ENCODE data around the gene CFAP43.

Gene CFAP43

DNA sequence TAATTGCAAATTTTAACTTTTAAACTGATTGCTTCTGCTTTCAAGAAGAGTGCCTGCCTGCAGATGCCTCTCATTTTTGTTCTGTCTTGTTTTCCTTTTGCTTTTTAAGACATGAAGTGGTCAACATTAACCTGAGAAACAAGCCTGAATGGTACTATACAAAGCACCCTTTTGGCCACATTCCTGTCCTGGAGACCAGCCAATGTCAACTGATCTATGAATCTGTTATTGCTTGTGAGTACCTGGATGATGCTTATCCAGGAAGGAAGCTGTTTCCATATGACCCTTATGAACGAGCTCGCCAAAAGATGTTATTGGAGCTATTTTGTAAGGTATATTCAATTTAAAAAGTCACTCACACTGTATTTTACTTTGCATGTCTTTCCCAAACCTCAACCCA lies 45.6 kb upstream of the CFAP43 start:
- Histone ChIP-seq H3K36me3 (ENCODE audit: control insufficient read depth in 1 of 2, insufficient read depth in 2 of 2, low read length in 2 of 2) (no peaks in the 10 kb centered on the region), H3K4ac (ENCODE audit: low read depth, low read length) (no peak overlapping the region), H4K91ac (ENCODE audit: low read depth, low read length) (no peak overlapping the region), H2AFZ (ENCODE audit: insufficient read depth, low read length, poor library complexity) (no peak overlapping the region), H3K27ac (ENCODE audit: low read depth, low read length) (no peak overlapping the region), H2AK5ac (ENCODE audit: low read length) (no peak overlapping the region), H4K12ac (ENCODE audit: low read depth, low read length) (no peak overlapping the region), H3K79me1 (ENCODE audit: low read length) (no peaks in the 10 kb centered on the region), H3K27me3 (ENCODE audit: insufficient read depth, low read length) (no peaks in the 10 kb centered on the region), H3K4me1 (ENCODE audit: control insufficient read depth in 1 of 2, insufficient read depth in 2 of 2, low read length in 2 of 2) (peaks cover 0 to 2% of the 10 kb centered on the region in 2 experiments), H3K4me2 (ENCODE audit: low read length) (no peak overlapping the region), H4K8ac (ENCODE audit: low read depth, low read length) (no peak overlapping the region), H2BK120ac (ENCODE audit: insufficient read depth, low read length, poor library complexity) (no peak overlapping the region), H3K23ac (ENCODE audit: low read length) (no peak overlapping the region), H3K14ac (ENCODE audit: low read length) (no peak overlapping the region), H3K79me2 (ENCODE audit: control insufficient read depth, insufficient read depth, low read length, poor library complexity) (no peaks in the 10 kb centered on the region), H3K9me3 (ENCODE audit: insufficient read depth, low read depth, low read length) (no peaks in the 10 kb centered on the region), H3K4me3 (ENCODE audit: low read depth, low read length) (no peak overlapping the region), H2BK12ac (ENCODE audit: low read length) (no peak overlapping the region), H2BK5ac (ENCODE audit: low read depth, low read length, poor library complexity) (no peak overlapping the region), H3K9ac (ENCODE audit: low read length) (no peak overlapping the region), H3K18ac (ENCODE audit: low read length) (no peak overlapping the region)
- DNase-seq = no peak
- WGBS (ENCODE audit: extremely low coverage, insufficient coverage, insufficient read length) = no CpG with 5 or more reads among the region's 2 CpGs

GRCh38 chr10:104276192-104276591 lies 44.0 kb upstream of the CFAP43 start:
- Histone ChIP-seq H4K91ac (ENCODE audit: low read depth, low read length) (no peak overlapping the region), H3K9ac (ENCODE audit: low read length) (no peak overlapping the region), H3K18ac (ENCODE audit: low read length) (no peak overlapping the region), H3K23ac (ENCODE audit: low read length) (no peak overlapping the region), H3K79me2 (ENCODE audit: control insufficient read depth, insufficient read depth, low read length, poor library complexity) (no peaks in the 10 kb centered on the region), H3K9me3 (ENCODE audit: insufficient read depth, low read depth, low read length) (no peaks in the 10 kb centered on the region), H2AK5ac (ENCODE audit: low read length) (no peak overlapping the region), H3K36me3 (ENCODE audit: control insufficient read depth in 1 of 2, insufficient read depth in 2 of 2, low read length in 2 of 2) (no peaks in the 10 kb centered on the region), H3K79me1 (ENCODE audit: low read length) (no peaks in the 10 kb centered on the region), H3K27me3 (ENCODE audit: insufficient read depth, low read length) (no peaks in the 10 kb centered on the region), H3K27ac (ENCODE audit: low read depth, low read length) (no peak overlapping the region), H3K4ac (ENCODE audit: low read depth, low read length) (no peak overlapping the region), H2BK12ac (ENCODE audit: low read length) (no peak overlapping the region), H2BK5ac (ENCODE audit: low read depth, low read length, poor library complexity) (no peak overlapping the region), H3K4me3 (ENCODE audit: low read depth, low read length) (no peak overlapping the region), H4K12ac (ENCODE audit: low read depth, low read length) (no peak overlapping the region), H2BK120ac (ENCODE audit: insufficient read depth, low read length, poor library complexity) (no peak overlapping the region), H3K14ac (ENCODE audit: low read length) (no peak overlapping the region), H2AFZ (ENCODE audit: insufficient read depth, low read length, poor library complexity) (no peak overlapping the region), H4K8ac (ENCODE audit: low read depth, low read length) (no peak overlapping the region), H3K4me2 (ENCODE audit: low read length) (no peak overlapping the region), H3K4me1 (ENCODE audit: control insufficient read depth in 1 of 2, insufficient read depth in 2 of 2, low read length in 2 of 2) (peaks cover 0 to 2% of the 10 kb centered on the region in 2 experiments)
- WGBS (ENCODE audit: extremely low coverage, insufficient coverage, insufficient read length) = no CpG with 5 or more reads among the region's 1 CpG
- DNase-seq = no peak

GRCh38 chr10:104274762-104275721 lies 42.9 kb upstream of the CFAP43 start:
- WGBS (ENCODE audit: extremely low coverage, insufficient coverage, insufficient read length) = no CpG with 5 or more reads among the region's 42 CpGs

GRCh38 chr10:104273899-104274575 lies 41.9 kb upstream of the CFAP43 start:
- Histone ChIP-seq H3K4me2 (ENCODE audit: low read length) (no peak overlapping the region), H3K9ac (ENCODE audit: low read length) (no peak overlapping the region), H3K79me2 (ENCODE audit: control insufficient read depth, insufficient read depth, low read length, poor library complexity) (no peaks in the 10 kb centered on the region), H2AK5ac (ENCODE audit: low read length) (no peak overlapping the region), H3K4ac (ENCODE audit: low read depth, low read length) (no peak overlapping the region), H2BK5ac (ENCODE audit: low read depth, low read length, poor library complexity) (no peak overlapping the region), H3K14ac (ENCODE audit: low read length) (no peak overlapping the region), H3K36me3 (ENCODE audit: control insufficient read depth in 1 of 2, insufficient read depth in 2 of 2, low read length in 2 of 2) (no peaks in the 10 kb centered on the region), H3K9me3 (ENCODE audit: insufficient read depth, low read depth, low read length) (no peaks in the 10 kb centered on the region), H3K23ac (ENCODE audit: low read length) (no peak overlapping the region), H4K8ac (ENCODE audit: low read depth, low read length) (no peak overlapping the region), H3K79me1 (ENCODE audit: low read length) (peaks cover 4% of the 10 kb centered on the region), H3K4me1 (ENCODE audit: control insufficient read depth in 1 of 2, insufficient read depth in 2 of 2, low read length in 2 of 2) (peaks cover 2 to 4% of the 10 kb centered on the region in 2 experiments), H3K4me3 (ENCODE audit: low read depth, low read length) (no peak overlapping the region), H4K91ac (ENCODE audit: low read depth, low read length) (no peak overlapping the region), H3K27me3 (ENCODE audit: insufficient read depth, low read length) (no peaks in the 10 kb centered on the region), H2BK120ac (ENCODE audit: insufficient read depth, low read length, poor library complexity) (no peak overlapping the region), H3K18ac (ENCODE audit: low read length) (no peak overlapping the region), H2AFZ (ENCODE audit: insufficient read depth, low read length, poor library complexity) (no peak overlapping the region), H2BK12ac (ENCODE audit: low read length) (no peak overlapping the region), H4K12ac (ENCODE audit: low read depth, low read length) (no peak overlapping the region), H3K27ac (ENCODE audit: low read depth, low read length) (no peak overlapping the region)
- no CpG with 5 or more reads among the region's 4 CpGs for WGBS (ENCODE audit: extremely low coverage, insufficient coverage, insufficient read length)
- peak; percentile 26 to 66 for DNase-seq

More at GRCh38 chr10:104274762-104275721, 42.9 kb upstream of the CFAP43 start:
- H3K4me3 ChIP-seq (ENCODE audit: low read depth, low read length) = peak overlapping the region; percentile 53
- no peak overlapping the region for H2AFZ ChIP-seq (ENCODE audit: insufficient read depth, low read length, poor library complexity)
- H3K36me3 ChIP-seq (ENCODE audit: control insufficient read depth in 1 of 2, insufficient read depth in 2 of 2, low read length in 2 of 2) = no peaks in the 10 kb centered on the region
- H4K12ac ChIP-seq (ENCODE audit: low read depth, low read length) = no peak overlapping the region
- no peak overlapping the region for H3K4ac ChIP-seq (ENCODE audit: low read depth, low read length)
- no peaks in the 10 kb centered on the region for H3K9me3 ChIP-seq (ENCODE audit: insufficient read depth, low read depth, low read length)
- no peak overlapping the region for H2BK12ac ChIP-seq (ENCODE audit: low read length)
- DNase-seq = peak; percentile 38 to 68
- H2BK120ac ChIP-seq (ENCODE audit: insufficient read depth, low read length, poor library complexity) = no peak overlapping the region
- H4K8ac ChIP-seq (ENCODE audit: low read depth, low read length) = no peak overlapping the region
- H2BK5ac ChIP-seq (ENCODE audit: low read depth, low read length, poor library complexity) = no peak overlapping the region
- no peak overlapping the region for H4K91ac ChIP-seq (ENCODE audit: low read depth, low read length)
- H3K14ac ChIP-seq (ENCODE audit: low read length) = no peak overlapping the region
- no peak overlapping the region for H3K23ac ChIP-seq (ENCODE audit: low read length)
- no peak overlapping the region for H3K18ac ChIP-seq (ENCODE audit: low read length)
- H3K79me1 ChIP-seq (ENCODE audit: low read length) = no peaks in the 10 kb centered on the region
- H3K79me2 ChIP-seq (ENCODE audit: control insufficient read depth, insufficient read depth, low read length, poor library complexity) = no peaks in the 10 kb centered on the region
- H3K27ac ChIP-seq (ENCODE audit: low read depth, low read length) = no peak overlapping the region
- H3K4me1 ChIP-seq (ENCODE audit: control insufficient read depth in 1 of 2, insufficient read depth in 2 of 2, low read length in 2 of 2) = peaks cover 0 to 2% of the 10 kb centered on the region in 2 experiments
- H3K27me3 ChIP-seq (ENCODE audit: insufficient read depth, low read length) = no peaks in the 10 kb centered on the region
- no peak overlapping the region for H3K9ac ChIP-seq (ENCODE audit: low read length)
- H3K4me2 ChIP-seq (ENCODE audit: low read length) = peak overlapping the region; percentile 75
- H2AK5ac ChIP-seq (ENCODE audit: low read length) = no peak overlapping the region

All from trophoblast cell (in vitro differentiated cells and primary cell).